ENCODE data around the gene CCDC57.
"Not testable (repeated sequence)": the region's sequence is repeated elsewhere in the genome, so short reads cannot be mapped to it uniquely, and the experiment has no call there.

The CCDC57 gene

GRCh38 chr17:82149401-82150099 is 63.1 kb downstream of the CCDC57 start:
- DNase-seq, result no peak

- no peak for DNase-seq
Observed at GRCh38 chr17:82148997-82149396, 63.6 kb downstream of the CCDC57 start.

GRCh38 chr17:82148011-82148410 is 64.6 kb downstream of the CCDC57 start:
- no peak for DNase-seq

- DNase-seq, result no peak
Observed at GRCh38 chr17:82146663-82147654, 65.7 kb downstream of the CCDC57 start.

- no peak for DNase-seq
Observed at GRCh38 chr17:82145550-82146155, 67.0 kb downstream of the CCDC57 start.

- DNase-seq, result no peak
Observed at GRCh38 chr17:82143333-82143732, 69.3 kb downstream of the CCDC57 start.

GRCh38 chr17:82139961-82140360 is 72.7 kb downstream of the CCDC57 start:
- not testable (repeated sequence) for DNase-seq

- DNase-seq, result no peak
Observed at GRCh38 chr17:82138511-82138992, 74.1 kb downstream of the CCDC57 start.

GRCh38 chr17:82134101-82134500 is 78.5 kb downstream of the CCDC57 start:
- DNase-seq, result no peak

- DNase-seq, result not testable (repeated sequence)
Observed at GRCh38 chr17:82133166-82133953, 79.3 kb downstream of the CCDC57 start.

- no peak for DNase-seq
Observed at GRCh38 chr17:82129095-82129494, 83.5 kb downstream of the CCDC57 start.

- no peak for DNase-seq
Observed at GRCh38 chr17:82128287-82128686, 84.4 kb downstream of the CCDC57 start.

- DNase-seq, result no peak
Observed at GRCh38 chr17:82127704-82128103, 84.9 kb downstream of the CCDC57 start.

GRCh38 chr17:82127315-82127595 is 85.4 kb downstream of the CCDC57 start:
- no peak for DNase-seq

- no peak for DNase-seq
Observed at GRCh38 chr17:82126556-82127314, 85.9 kb downstream of the CCDC57 start.

- no peak for DNase-seq
Observed at GRCh38 chr17:82124101-82124500, 88.5 kb downstream of the CCDC57 start.

GRCh38 chr17:82121660-82122629 is 90.7 kb downstream of the CCDC57 start:
- DNase-seq, result peak; percentile 80

- no peak for DNase-seq
Observed at GRCh38 chr17:82121246-82121645, 91.4 kb downstream of the CCDC57 start.

GRCh38 chr17:82120148-82120547 is 92.5 kb downstream of the CCDC57 start:
- DNase-seq, result no peak

- no peak for DNase-seq
Observed at GRCh38 chr17:82118815-82119380, 93.7 kb downstream of the CCDC57 start.

All from NCI-H187 treated with DMSO at 0.1 percent for 48 hours (cell line).